AG20443 (cell line): ENCODE measurements around the gene DUSP15.
"Not testable (repeated sequence)": the region's sequence is repeated elsewhere in the genome, so short reads cannot be mapped to it uniquely, and the experiment has no call there.

ENCODE experiments used
- DNase-seq: peaks from one replicate; pipeline ENCODE4 v3.0.0; 2012; ENCODE audit warnings: low spot score, mixed read lengths

Gene DUSP15

GRCh38 chr20:31839782-31840487 lies 30.4 kb downstream of the DUSP15 start:
- DNase-seq: no peak

- no peak for DNase-seq
Measured at GRCh38 chr20:31838646-31839292, 31.6 kb downstream of the DUSP15 start.

- no peak for DNase-seq
Measured at GRCh38 chr20:31837896-31838397, 32.4 kb downstream of the DUSP15 start.

GRCh38 chr20:31836853-31837608 lies 33.3 kb downstream of the DUSP15 start:
- no peak for DNase-seq

- DNase-seq: peak; percentile 96
Measured at GRCh38 chr20:31835977-31836852, 34.1 kb downstream of the DUSP15 start.

GRCh38 chr20:31835554-31835953 lies 34.8 kb downstream of the DUSP15 start:
- no peak for DNase-seq

GRCh38 chr20:31833931-31834521 lies 36.3 kb downstream of the DUSP15 start:
- DNase-seq: no peak

- peak; percentile 70 for DNase-seq
Measured at GRCh38 chr20:31833130-31833930, 37.0 kb downstream of the DUSP15 start.

GRCh38 chr20:31831771-31832306 lies 38.5 kb downstream of the DUSP15 start:
- no peak for DNase-seq

- DNase-seq: no peak
Measured at GRCh38 chr20:31831211-31831610, 39.1 kb downstream of the DUSP15 start.

GRCh38 chr20:31830406-31830981 lies 39.8 kb downstream of the DUSP15 start:
- no peak for DNase-seq

- no peak for DNase-seq
Measured at GRCh38 chr20:31829731-31830130, 40.6 kb downstream of the DUSP15 start.

GRCh38 chr20:31828016-31828415 lies 42.3 kb downstream of the DUSP15 start:
- DNase-seq: not testable (repeated sequence)

GRCh38 chr20:31827059-31827458 lies 43.3 kb downstream of the DUSP15 start:
- no peak for DNase-seq

- DNase-seq: no peak
Measured at GRCh38 chr20:31826074-31826473, 44.3 kb downstream of the DUSP15 start.

GRCh38 chr20:31824554-31825313 lies 45.6 kb downstream of the DUSP15 start:
- no peak for DNase-seq

- no peak for DNase-seq
Measured at GRCh38 chr20:31824125-31824485, 46.2 kb downstream of the DUSP15 start.

- DNase-seq: no peak
Measured at GRCh38 chr20:31823360-31824124, 46.8 kb downstream of the DUSP15 start.
